LNCAP (cell line): ENCODE measurements around the gene ZNF665.

ENCODE experiments used
- TF ChIP-seq, protein P1 (sequence below): fragments of 450-650 bp; IDR thresholded peaks from 2 replicates; pipeline ENCODE4 v1.5.1; 2017; ENCODE audit warnings: mild to moderate bottlenecking

Gene ZNF665

DNA sequence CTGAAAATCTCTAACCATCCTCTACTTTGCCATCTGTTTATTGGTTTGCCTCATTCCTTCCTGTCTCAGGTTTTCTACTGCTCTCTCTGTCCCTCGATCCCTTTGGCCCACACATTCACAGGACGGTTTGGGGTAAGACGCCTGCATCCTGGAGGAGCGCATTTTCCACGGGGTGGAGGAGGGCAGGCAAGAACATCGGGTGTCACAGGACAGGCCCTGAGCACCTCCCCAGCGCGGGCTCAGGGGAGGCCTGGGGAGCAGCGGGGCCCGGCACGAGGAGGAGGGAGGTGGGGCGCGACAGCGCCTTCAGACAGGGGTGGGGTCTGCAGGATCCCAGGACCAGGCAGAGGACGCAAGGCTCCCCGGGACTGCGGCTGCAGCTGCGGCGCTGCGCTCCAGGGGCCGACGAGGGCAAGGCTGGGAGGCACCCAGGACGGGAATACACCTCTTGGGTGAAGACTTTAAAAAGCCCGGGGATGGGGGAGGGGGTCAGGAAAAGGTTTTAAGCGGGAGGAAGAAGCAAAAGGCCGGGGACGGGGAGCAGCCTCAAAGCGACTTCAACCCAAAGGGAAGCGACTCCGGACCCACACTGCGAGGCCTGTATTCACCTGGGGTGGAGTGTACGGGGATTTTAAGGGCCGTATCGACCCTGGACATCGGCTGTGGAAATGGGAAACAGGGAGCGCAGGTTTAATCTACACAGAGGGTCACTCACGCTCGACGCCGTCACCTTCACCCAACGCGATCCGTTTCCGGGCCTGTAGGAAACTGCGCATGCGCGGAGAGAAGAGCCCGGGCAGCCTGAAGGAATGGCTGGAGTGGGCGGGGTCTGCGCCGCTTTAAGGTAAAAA lies 60.8 kb downstream of the ZNF665 start, which contains the start of gene ZNF415:
Gene ZNF415, minus strand, starts transcription at position 770 of the 851 bp plus-strand sequence. CDS start 10,234 bp downstream, outside the sequence.
- TF ChIP-seq, protein P1, sequence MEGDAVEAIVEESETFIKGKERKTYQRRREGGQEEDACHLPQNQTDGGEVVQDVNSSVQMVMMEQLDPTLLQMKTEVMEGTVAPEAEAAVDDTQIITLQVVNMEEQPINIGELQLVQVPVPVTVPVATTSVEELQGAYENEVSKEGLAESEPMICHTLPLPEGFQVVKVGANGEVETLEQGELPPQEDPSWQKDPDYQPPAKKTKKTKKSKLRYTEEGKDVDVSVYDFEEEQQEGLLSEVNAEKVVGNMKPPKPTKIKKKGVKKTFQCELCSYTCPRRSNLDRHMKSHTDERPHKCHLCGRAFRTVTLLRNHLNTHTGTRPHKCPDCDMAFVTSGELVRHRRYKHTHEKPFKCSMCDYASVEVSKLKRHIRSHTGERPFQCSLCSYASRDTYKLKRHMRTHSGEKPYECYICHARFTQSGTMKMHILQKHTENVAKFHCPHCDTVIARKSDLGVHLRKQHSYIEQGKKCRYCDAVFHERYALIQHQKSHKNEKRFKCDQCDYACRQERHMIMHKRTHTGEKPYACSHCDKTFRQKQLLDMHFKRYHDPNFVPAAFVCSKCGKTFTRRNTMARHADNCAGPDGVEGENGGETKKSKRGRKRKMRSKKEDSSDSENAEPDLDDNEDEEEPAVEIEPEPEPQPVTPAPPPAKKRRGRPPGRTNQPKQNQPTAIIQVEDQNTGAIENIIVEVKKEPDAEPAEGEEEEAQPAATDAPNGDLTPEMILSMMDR = no peak

- TF ChIP-seq, protein P1 = no peak
Observed at GRCh38 chr19:53131727-53132126, 61.4 kb downstream of the ZNF665 start.

DNA sequence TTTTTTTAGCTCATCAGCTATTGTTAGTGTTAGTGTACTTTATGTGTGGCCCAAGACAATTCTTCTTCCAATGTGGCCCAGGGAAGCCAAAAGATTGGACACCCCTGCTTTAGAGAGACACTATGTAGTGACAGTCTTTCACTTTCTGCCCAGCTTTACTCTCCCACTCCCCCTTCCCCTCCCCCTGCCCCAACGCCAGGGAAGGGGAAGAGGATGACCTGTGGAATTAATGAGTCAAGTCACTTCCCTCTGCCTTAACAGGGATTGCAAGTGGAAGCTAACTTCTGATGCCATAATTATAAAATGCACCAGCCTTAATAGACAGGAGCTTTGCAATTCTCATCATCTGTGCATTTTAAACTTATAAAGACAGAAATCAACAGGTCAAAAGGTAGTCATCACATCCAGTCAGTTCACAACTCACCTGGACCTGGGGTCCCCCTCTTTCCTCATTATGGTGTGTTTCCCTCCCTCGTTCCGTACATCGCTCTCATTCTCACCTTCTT lies 62.0 kb downstream of the ZNF665 start:
- TF ChIP-seq, protein P1 = no peak

- TF ChIP-seq, protein P1 = no peak
Observed at GRCh38 chr19:53130506-53130905, 62.7 kb downstream of the ZNF665 start.

DNA sequence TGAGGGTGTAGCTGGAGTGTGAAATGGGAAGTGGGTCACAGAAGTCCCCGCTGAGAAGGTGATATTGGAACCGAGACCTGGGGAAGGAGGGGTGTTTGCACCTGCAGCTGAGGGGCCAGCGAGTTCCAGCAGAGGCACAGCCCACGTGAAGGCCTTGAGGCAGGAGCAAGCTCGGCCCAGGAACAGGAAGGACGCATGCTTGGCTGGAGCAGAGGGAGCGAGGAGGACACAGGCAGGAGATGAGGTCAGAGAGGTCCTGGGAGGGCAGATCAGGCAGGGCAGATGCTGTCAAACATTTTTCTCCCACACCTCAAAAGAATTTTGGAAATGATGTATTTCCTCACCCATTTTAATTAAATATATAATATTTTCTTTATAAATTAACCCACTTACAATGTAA lies 69.8 kb downstream of the ZNF665 start:
- TF ChIP-seq, protein P1 = no peak
